Measurements from ENCODE around the gene DNM3.

Gene DNM3

DNA sequence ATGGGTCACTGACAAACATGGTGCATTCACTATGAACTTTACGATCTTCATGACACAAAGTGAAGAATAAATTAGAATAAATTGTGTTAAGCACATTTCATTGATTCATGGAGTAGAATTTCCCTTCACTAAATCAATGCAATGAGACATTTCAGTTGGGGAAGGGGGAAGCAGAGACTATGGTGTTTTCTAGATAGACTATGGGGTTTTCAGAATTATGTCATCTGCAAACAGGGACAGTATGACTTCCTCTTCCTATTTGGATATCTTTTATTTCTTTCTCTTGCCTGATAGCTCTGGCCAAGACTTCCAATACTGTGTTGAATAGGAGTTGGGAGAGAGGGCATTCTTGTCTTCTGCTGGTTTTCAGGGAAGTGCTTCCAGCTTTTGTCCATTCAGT, 499.2 kb downstream of the DNM3 start:
- no peaks in the 10 kb centered on the region for H3F3A ChIP-seq (ENCODE audit: control insufficient read depth, insufficient read depth)
- H3K79me2 ChIP-seq (ENCODE audit: control insufficient read depth, low read length) = no peaks in the 10 kb centered on the region
- H3K27ac ChIP-seq (ENCODE audit: low read depth, low read length) = no peak overlapping the region
- H3K36me3 ChIP-seq (ENCODE audit: control insufficient read depth, low read length) = no peaks in the 10 kb centered on the region
- TF ChIP-seq EZH2phosphoT487 (IDR thresholded peaks at IDR 0.05; ENCODE audit: borderline replicate concordance, low read length) = no peak
- no peak for TF ChIP-seq CTCF (IDR thresholded peaks at IDR 0.05; ENCODE audit: low read depth, low read length, poor library complexity, severe bottlenecking)
- H3K27me3 ChIP-seq (ENCODE audit: control insufficient read depth, low read length) = no peaks in the 10 kb centered on the region
- no peaks in the 10 kb centered on the region for H3K9me2 ChIP-seq (replicated peaks; ENCODE audit: control insufficient read depth, low read length)
- no peaks in the 10 kb centered on the region for H4K20me1 ChIP-seq (ENCODE audit: control insufficient read depth, insufficient read depth, low read depth, low read length)
- peaks cover 17% of the 10 kb centered on the region for H3K4me1 ChIP-seq (ENCODE audit: control insufficient read depth, low read length)
- no peak overlapping the region for H3K4me2 ChIP-seq (ENCODE audit: low read length)
- H3K4me3 ChIP-seq (ENCODE audit: low read length) = no peak overlapping the region
- no peaks in the 10 kb centered on the region for H3K9me3 ChIP-seq (ENCODE audit: control insufficient read depth, insufficient read depth, low read length)

DNA sequence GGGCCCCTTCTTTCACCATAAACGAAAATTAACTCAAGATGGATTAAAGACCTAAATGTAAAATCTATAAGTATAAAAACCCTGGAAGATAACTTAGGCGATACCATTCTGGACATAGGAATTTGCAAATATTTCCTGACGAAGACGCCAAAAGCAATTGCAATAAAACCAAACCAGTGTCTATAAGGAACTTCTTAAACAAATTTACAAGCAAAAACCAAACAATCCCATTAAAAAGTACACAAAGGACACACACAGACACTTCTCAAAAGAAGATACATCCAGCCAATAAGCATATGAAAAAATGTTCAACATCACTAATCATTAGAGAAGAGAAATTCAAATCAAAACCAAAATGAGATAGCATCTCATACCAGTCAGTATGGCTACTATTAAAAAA, 500.4 kb downstream of the DNM3 start:
- no peaks in the 10 kb centered on the region for H3K9me3 ChIP-seq (ENCODE audit: control insufficient read depth, insufficient read depth, low read length)
- H4K20me1 ChIP-seq (ENCODE audit: control insufficient read depth, insufficient read depth, low read depth, low read length) = no peaks in the 10 kb centered on the region
- no peak overlapping the region for H3K27ac ChIP-seq (ENCODE audit: low read depth, low read length)
- peaks cover 17% of the 10 kb centered on the region for H3K4me1 ChIP-seq (ENCODE audit: control insufficient read depth, low read length)
- no peak for TF ChIP-seq EZH2phosphoT487 (IDR thresholded peaks at IDR 0.05; ENCODE audit: borderline replicate concordance, low read length)
- TF ChIP-seq CTCF (IDR thresholded peaks at IDR 0.05; ENCODE audit: low read depth, low read length, poor library complexity, severe bottlenecking) = no peak
- no peak overlapping the region for H3K4me2 ChIP-seq (ENCODE audit: low read length)
- H3K9me2 ChIP-seq (replicated peaks; ENCODE audit: control insufficient read depth, low read length) = no peaks in the 10 kb centered on the region
- no peaks in the 10 kb centered on the region for H3K36me3 ChIP-seq (ENCODE audit: control insufficient read depth, low read length)
- no peak overlapping the region for H3K4me3 ChIP-seq (ENCODE audit: low read length)
- no peaks in the 10 kb centered on the region for H3K27me3 ChIP-seq (ENCODE audit: control insufficient read depth, low read length)
- no peaks in the 10 kb centered on the region for H3K79me2 ChIP-seq (ENCODE audit: control insufficient read depth, low read length)
- no peaks in the 10 kb centered on the region for H3F3A ChIP-seq (ENCODE audit: control insufficient read depth, insufficient read depth)

GRCh38 chr1:172342584-172343239, 501.4 kb downstream of the DNM3 start:
- Histone ChIP-seq H3K4me3 (ENCODE audit: low read length) (no peak overlapping the region), H3K27me3 (ENCODE audit: control insufficient read depth, low read length) (no peaks in the 10 kb centered on the region), H3K9me2 (replicated peaks; ENCODE audit: control insufficient read depth, low read length) (no peaks in the 10 kb centered on the region), H4K20me1 (ENCODE audit: control insufficient read depth, insufficient read depth, low read depth, low read length) (no peaks in the 10 kb centered on the region), H3K4me1 (ENCODE audit: control insufficient read depth, low read length) (peaks cover 17% of the 10 kb centered on the region), H3K9me3 (ENCODE audit: control insufficient read depth, insufficient read depth, low read length) (peaks cover 6% of the 10 kb centered on the region; the same call in 1 of the 2 replicates), H3K4me2 (ENCODE audit: low read length) (peak overlapping the region; percentile 42), H3F3A (ENCODE audit: control insufficient read depth, insufficient read depth) (no peaks in the 10 kb centered on the region), H3K79me2 (ENCODE audit: control insufficient read depth, low read length) (no peaks in the 10 kb centered on the region), H3K36me3 (ENCODE audit: control insufficient read depth, low read length) (no peaks in the 10 kb centered on the region), H3K27ac (ENCODE audit: low read depth, low read length) (no peak overlapping the region)
- no peak for TF ChIP-seq EZH2phosphoT487 (IDR thresholded peaks at IDR 0.05; ENCODE audit: borderline replicate concordance, low read length)
- no peak for TF ChIP-seq CTCF (IDR thresholded peaks at IDR 0.05; ENCODE audit: low read depth, low read length, poor library complexity, severe bottlenecking)

Data from DOHH2 (cell line).